GM19395 (cell line): ENCODE measurements around the gene RPL36AL.
A peak's percentile ranks its signal among the peaks of the same experiment; 100 is the strongest.
"Not testable (repeated sequence)": the region's sequence is repeated elsewhere in the genome, so short reads cannot be mapped to it uniquely, and the experiment has no call there.

Experiments
- ATAC-seq: cut with Tn5 transposase; IDR thresholded peaks from one replicate; pipeline ENCODE4 v1.9.1; 2021; ENCODE audit warnings: mild to moderate bottlenecking, moderate library complexity; ENCODE audit not compliant: unreplicated experiment

RPL36AL gene

DNA sequence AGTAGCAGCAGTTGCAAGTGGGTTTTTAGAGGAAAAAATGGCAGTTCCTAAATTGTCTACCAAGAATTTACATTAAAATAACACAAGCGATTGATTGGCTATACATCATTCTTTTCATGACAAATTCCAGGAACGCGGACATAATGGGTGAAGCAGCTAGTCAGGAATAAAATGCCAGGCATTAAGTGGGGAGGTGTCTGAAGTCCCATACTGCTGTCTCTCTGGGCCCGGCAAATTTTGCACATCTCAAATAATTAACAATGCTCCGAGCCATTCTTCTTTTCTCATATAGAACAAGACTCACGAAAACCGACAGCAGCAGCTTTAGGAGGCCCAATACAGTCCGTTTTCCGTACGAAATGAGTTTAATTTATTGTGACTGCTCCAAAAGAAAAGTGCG is 696 bp downstream of the RPL36AL start:
- ATAC-seq = no peak

DNA sequence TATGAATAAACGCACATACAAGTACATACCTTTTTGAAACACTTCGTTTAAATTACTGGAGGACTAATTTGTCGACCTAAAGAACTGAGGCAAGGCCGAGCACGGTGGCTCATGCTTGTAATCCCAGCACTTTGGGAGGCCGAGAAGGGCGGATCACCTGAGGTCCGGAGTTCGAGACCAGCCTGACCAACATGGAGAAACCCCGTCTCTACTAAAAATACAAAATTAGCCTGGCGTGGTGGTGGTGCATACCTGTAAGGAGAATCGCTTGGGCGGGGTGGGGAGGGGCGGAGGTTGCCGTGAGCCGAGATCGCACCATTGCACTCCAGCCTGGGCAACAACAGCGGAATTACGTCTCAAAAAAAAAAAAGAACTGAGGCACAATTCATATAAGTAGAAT is 1.2 kb downstream of the RPL36AL start:
- not testable (repeated sequence) for ATAC-seq

GRCh38 chr14:49617852-49618519 is 2.4 kb downstream of the RPL36AL start:
- ATAC-seq = no peak

GRCh38 chr14:49615776-49616175 is 4.7 kb downstream of the RPL36AL start:
- ATAC-seq = no peak

GRCh38 chr14:49614196-49614595 is 6.2 kb downstream of the RPL36AL start:
- no peak for ATAC-seq

DNA sequence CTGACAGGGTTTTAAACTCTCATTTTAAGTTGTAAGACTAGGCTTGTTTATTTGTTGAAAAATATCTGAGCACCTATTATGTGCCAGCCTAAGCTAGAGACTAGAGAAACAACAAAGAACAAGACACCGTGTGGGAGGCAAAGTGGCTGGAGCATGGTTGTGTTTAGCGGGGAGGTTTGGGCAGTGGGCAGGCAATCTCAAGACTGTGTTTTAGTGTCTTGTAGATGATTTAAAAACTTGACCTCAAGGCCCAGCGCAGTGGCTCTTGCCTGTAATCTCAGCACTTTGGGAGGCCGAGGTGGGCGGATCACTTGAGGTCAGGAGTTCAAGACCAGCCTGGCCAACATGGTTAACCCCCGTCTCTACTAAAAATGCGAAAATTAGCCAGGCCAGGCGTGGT is 7.8 kb downstream of the RPL36AL start:
- ATAC-seq = no peak

DNA sequence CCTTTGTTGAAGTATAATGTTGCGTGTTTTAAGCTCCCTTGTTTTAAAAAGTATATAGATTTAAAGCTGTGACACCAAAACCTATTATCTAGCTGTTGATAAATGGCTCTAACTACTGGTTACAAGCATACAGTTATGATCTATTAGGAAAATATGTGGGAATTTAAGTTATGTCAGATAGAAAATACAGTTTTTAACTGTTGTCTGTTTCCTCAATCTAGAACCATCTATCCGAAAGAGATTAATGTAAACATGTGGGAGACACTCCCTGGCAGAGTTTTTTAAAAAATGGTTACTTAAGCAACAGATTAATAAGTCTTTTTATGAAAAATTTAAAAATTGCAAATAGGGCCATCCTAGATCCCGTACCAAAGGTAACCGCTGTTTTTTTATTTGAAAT is 8.2 kb downstream of the RPL36AL start:
- ATAC-seq = no peak

DNA sequence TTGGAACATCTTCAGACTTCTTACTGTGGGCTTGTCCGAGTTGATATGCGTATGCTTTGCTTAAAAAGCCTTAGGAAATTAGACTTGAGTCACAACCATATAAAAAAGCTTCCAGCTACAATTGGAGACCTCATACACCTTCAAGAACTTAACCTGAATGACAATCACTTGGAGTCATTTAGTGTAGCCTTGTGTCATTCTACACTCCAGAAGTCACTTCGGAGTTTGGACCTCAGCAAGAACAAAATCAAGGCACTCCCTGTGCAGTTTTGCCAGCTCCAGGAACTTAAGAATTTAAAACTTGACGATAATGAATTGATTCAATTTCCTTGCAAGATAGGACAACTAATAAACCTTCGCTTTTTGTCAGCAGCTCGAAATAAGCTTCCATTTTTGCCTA is 12.8 kb downstream of the RPL36AL start:
- ATAC-seq = no peak

GRCh38 chr14:49598485-49599300 is 21.7 kb downstream of the RPL36AL start, which contains the start of gene LRR1:
Gene LRR1, plus strand, starts transcription at chr14:49598940. Its CDS starts 81 bp downstream, at chr14:49599021.
- ATAC-seq = peak; percentile 58

- ATAC-seq = peak; percentile 1
These were observed 22.3 kb downstream of the RPL36AL start for GRCh38 chr14:49598189-49598484.

DNA sequence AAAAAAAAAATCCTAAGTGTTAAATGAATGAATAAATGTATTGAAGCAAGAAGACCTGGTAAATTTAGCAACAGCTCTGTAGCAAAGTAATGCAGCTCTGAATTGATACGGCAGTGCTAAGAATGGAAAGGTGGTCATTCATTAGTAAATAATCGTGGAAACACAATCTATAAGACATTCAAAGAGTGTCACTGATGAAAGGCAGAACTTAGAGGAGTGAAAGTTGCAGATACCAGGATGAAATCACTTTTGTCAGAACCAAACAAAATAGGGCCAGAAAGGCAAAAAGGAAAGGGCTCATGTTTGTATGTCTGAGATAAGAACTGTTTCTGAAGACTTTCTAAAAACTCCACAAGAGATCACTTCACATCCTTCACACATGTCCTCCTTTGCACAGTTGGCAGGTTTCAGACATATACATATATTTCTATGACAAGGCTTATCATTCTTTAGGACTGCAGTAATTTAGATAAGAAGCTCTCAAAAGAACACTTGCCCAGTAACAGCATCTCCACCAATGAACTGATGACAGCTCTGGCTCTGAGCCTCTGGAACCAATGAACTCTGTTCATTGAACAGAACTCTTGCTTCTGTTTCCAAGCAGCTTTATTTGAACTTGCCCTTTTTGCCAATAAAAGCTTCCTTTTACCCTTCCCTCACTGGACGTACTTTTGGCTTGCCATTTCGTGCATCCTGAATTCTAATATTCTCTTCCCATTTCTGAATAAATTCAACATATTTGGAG is 25.9 kb downstream of the RPL36AL start:
- no peak for ATAC-seq

- no peak for ATAC-seq
These were observed 27.4 kb downstream of the RPL36AL start for GRCh38 chr14:49593016-49593415.

GRCh38 chr14:49589387-49589786 is 31.0 kb downstream of the RPL36AL start:
- ATAC-seq = no peak

DNA sequence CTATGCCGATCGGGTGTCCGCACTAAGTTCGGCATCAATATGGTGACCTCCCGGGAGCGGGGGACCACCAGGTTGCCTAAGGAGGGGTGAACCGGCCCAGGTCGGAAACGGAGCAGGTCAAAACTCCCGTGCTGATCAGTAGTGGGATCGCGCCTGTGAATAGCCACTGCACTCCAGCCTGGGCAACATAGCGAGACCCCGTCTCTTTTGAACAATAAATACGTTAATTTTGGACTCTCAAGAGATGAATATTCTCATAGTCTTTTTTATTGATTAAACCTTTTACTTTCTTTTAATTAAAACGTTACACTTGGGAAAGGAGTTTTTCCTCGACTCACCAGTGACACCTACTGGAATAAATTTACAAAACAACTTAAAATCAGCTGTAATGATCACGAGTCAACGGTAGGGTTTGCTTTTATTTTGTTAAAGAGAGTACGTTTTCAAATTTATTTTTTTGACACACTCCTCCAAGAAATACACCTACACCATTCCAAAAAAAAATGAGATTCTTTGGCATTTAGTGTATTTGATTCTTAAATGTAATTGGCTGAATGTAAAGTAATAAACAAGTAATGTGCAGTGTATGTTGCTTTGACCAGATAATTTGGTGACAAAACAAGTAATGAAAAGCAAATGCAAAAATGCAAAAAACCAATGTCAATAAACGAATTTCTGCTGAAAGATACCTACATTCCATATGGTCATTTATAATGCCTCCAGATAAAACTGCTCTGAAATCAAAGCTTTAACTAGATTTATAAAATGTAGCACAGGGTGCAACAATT is 33.6 kb downstream of the RPL36AL start:
- ATAC-seq = peak; percentile 39

DNA sequence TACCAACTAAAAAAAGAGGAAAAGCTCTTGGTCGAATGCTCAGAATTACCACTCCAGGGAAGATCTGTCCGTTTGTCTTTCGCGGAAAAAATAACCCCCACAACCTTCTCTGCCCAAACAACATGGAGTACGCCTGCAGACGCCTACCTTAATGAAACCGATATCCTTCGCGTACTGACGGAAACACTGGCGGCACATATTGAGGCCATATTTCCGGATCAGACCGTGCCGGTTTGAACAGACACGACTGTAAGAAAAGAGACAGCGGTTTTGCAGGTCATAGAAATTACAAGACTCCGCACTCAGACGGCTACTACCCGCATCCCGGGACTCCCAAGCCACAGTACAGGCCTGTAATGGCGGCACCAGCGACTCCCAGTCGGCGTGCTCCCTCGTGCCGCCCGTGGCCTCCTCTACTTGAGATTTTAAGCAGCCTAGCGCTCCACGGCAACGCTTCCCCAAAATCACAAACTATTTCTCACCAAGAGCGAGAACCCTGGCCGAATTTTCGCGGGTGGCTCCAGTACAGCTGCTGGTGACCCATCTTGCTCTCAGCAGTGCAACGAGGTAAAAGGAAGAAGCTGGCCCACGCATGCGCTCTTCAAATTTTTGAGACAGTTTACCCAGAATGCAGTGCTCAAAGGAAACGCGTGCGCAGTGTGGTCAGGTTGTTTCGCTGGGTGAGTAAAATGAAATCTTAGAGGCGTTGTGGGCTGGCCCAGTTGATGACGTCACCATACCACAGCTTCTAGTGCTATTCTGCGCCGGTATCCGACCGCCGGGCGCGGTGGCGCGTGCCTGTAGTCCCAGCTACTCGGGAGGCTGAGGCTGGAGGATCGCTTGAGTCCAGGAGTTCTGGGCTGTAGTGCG is 34.4 kb downstream of the RPL36AL start, which contains the start of gene RPS29:
TSS of gene RPS29 (minus strand) at position 578 of the 870 bp plus-strand sequence. CDS start at position 544, 34 bp downstream.
- peak; percentile 87 for ATAC-seq

GRCh38 chr14:49584981-49585640 is 35.3 kb downstream of the RPL36AL start:
- ATAC-seq = not testable (repeated sequence)

DNA sequence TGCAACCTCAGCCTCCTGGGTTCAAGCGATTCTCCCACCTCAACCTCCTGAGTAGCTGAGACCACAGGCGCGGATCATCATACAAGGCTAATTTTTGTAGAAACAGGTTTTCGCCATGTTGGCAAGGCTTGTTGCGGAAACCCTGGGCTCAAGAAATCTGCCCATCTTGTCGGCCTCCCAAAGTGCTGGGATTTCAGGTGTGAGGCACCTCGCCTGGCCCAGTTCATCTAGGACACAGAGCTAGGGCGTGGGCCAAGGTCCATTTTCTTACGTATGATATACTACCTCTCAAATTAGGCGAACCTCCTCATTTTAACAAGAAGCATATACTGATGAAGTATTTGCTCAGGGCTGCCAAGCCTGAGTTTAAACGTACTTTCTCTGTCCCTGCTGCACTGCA is 36.4 kb downstream of the RPL36AL start:
- no peak for ATAC-seq

DNA sequence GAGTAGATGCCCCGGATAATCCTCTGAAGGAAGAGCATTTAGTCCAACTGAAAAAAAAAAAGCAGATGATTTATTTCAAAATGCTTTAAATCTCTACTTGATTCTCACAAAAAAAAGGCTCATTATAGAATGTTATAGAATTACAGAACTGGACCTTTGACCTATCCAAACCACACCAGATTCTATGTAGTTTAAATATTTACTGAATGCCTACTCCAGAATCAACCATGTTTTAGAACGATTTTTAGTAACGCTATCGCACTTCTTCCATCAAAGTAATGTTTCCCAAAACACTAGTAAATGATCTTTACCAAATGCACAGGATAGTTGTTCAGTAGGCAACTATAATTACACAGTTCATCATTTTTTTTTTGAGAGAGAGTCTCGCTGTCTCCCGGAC is 36.8 kb downstream of the RPL36AL start:
- ATAC-seq = no peak
